T-helper 17 cell (primary cell): ENCODE data around the gene LRP8. TPM values are rescaled to one million over a fixed set of nuclear protein-coding genes. Genes with fewer than 3 reads are reported as not detected.
"Not testable (repeated sequence)": the region's sequence is repeated elsewhere in the genome, so short reads cannot be mapped to it uniquely, and the experiment has no call there.

Experiments
- ATAC-seq: fragments of 150-1000 bp; cut with Tn5 transposase; 2 replicates; pipeline ENCODE4 v1.10.0; 2021; ENCODE audit warnings: mild to moderate bottlenecking, moderate library complexity
- DNase-seq, 3 donors: peaks; one replicate each; pipeline versions ENCODE4 v3.0.0 to v3.0.0-alpha.2; 2020 to 2021
- H3K9me3 ChIP-seq: one replicate; pipeline ENCODE4 v1.7.0; 2013; ENCODE audit warnings: low read length, mild to moderate bottlenecking; ENCODE audit not compliant: control insufficient read depth, poor library complexity, severe bottlenecking
- H3K27ac Mint-ChIP-seq: one replicate; pipeline ENCODE4 v1.8.0; 2022; ENCODE audit warnings: mild to moderate bottlenecking, moderate library complexity, mixed read lengths
- H3K27me3 Mint-ChIP-seq: one replicate; pipeline ENCODE4 v1.8.0; 2022; ENCODE audit warnings: mixed read lengths
- H3K36me3 Mint-ChIP-seq: one replicate; pipeline ENCODE4 v1.8.0; 2022; ENCODE audit warnings: low read depth, mixed read lengths
- H3K4me1 Mint-ChIP-seq: one replicate; pipeline ENCODE4 v1.8.0; 2022; ENCODE audit warnings: mild to moderate bottlenecking, mixed read lengths
- H3K4me3 Mint-ChIP-seq: one replicate; pipeline ENCODE4 v1.8.0; 2022; ENCODE audit warnings: mild to moderate bottlenecking, moderate library complexity, mixed read lengths
- total RNA-seq, 4 donors: library from RNA in 2 of 4; stranded (reverse) in 2 of 4; gene quantifications; one replicate each; pipeline ENCODE4 v1.2.3 and lab custom pipeline; 2022 to 2026

The LRP8 gene
- total RNA-seq, 2 donors from 2014 or later = 15.1 to 18.6 TPM

- H3K4me3 Mint-ChIP-seq = no peak overlapping the region
- DNase-seq (no peak), ATAC-seq (no peak)
- no peaks in the 10 kb centered on the region for H3K9me3 ChIP-seq
- H3K27me3 Mint-ChIP-seq = no peaks in the 10 kb centered on the region
- H3K36me3 Mint-ChIP-seq = no peaks in the 10 kb centered on the region
- peaks cover 15% of the 10 kb centered on the region for H3K4me1 Mint-ChIP-seq
- H3K27ac Mint-ChIP-seq = no peak overlapping the region
These were observed 109.7 kb downstream of the LRP8 start for GRCh38 chr1:53218201-53218600.

GRCh38 chr1:53214376-53214940 is 113.4 kb downstream of the LRP8 start:
- DNase-seq (no peak), ATAC-seq (no peak)
- peaks cover 2% of the 10 kb centered on the region for H3K36me3 Mint-ChIP-seq
- no peak overlapping the region for H3K27ac Mint-ChIP-seq
- no peaks in the 10 kb centered on the region for H3K9me3 ChIP-seq
- no peak overlapping the region for H3K4me3 Mint-ChIP-seq
- peaks cover 6% of the 10 kb centered on the region for H3K4me1 Mint-ChIP-seq
- H3K27me3 Mint-ChIP-seq = no peaks in the 10 kb centered on the region

GRCh38 chr1:53210954-53211353 is 116.9 kb downstream of the LRP8 start:
- peaks cover 3% of the 10 kb centered on the region for H3K4me1 Mint-ChIP-seq
- DNase-seq (no peak), ATAC-seq (no peak)
- H3K4me3 Mint-ChIP-seq = no peak overlapping the region
- H3K27me3 Mint-ChIP-seq = no peaks in the 10 kb centered on the region
- no peak overlapping the region for H3K27ac Mint-ChIP-seq
- peaks cover 7% of the 10 kb centered on the region for H3K36me3 Mint-ChIP-seq
- H3K9me3 ChIP-seq = no peaks in the 10 kb centered on the region

GRCh38 chr1:53210352-53210751 is 117.5 kb downstream of the LRP8 start:
- Mint-ChIP-seq H3K27ac (no peak overlapping the region), H3K36me3 (peaks cover 7% of the 10 kb centered on the region), H3K4me3 (no peak overlapping the region), H3K4me1 (peaks cover 3% of the 10 kb centered on the region), H3K27me3 (no peaks in the 10 kb centered on the region)
- H3K9me3 ChIP-seq = no peaks in the 10 kb centered on the region
- no peak for ATAC-seq
- DNase-seq = no peak

GRCh38 chr1:53207726-53208125 is 120.1 kb downstream of the LRP8 start:
- Mint-ChIP-seq H3K36me3 (peaks cover 30% of the 10 kb centered on the region), H3K4me1 (peaks cover 7% of the 10 kb centered on the region), H3K27ac (no peak overlapping the region), H3K4me3 (no peak overlapping the region), H3K27me3 (no peaks in the 10 kb centered on the region)
- no peaks in the 10 kb centered on the region for H3K9me3 ChIP-seq
- DNase-seq (no peak), ATAC-seq (no peak)

GRCh38 chr1:53206735-53207379 is 121.0 kb downstream of the LRP8 start:
- Mint-ChIP-seq H3K4me1 (peaks cover 5% of the 10 kb centered on the region), H3K27me3 (no peaks in the 10 kb centered on the region), H3K27ac (no peak overlapping the region), H3K36me3 (peaks cover 31% of the 10 kb centered on the region), H3K4me3 (no peak overlapping the region)
- DNase-seq = no peak
- ATAC-seq = no peak
- H3K9me3 ChIP-seq = no peaks in the 10 kb centered on the region

GRCh38 chr1:53206083-53206685 is 121.7 kb downstream of the LRP8 start:
- H3K4me3 Mint-ChIP-seq, H3K4me1 Mint-ChIP-seq, ATAC-seq, DNase-seq, H3K27me3 Mint-ChIP-seq, H3K9me3 ChIP-seq: not testable (repeated sequence)
- Mint-ChIP-seq H3K27ac (peak overlapping the region; percentile 19), H3K36me3 (peaks cover 31% of the 10 kb centered on the region)

GRCh38 chr1:53205496-53205895 is 122.4 kb downstream of the LRP8 start:
- not testable (repeated sequence) for H3K27me3 Mint-ChIP-seq, DNase-seq, H3K9me3 ChIP-seq, H3K4me1 Mint-ChIP-seq, H3K4me3 Mint-ChIP-seq, ATAC-seq
- H3K27ac Mint-ChIP-seq = peak overlapping the region; percentile 19
- H3K36me3 Mint-ChIP-seq = peaks cover 33% of the 10 kb centered on the region

GRCh38 chr1:53203466-53203865 is 124.4 kb downstream of the LRP8 start:
- Mint-ChIP-seq H3K36me3 (peaks cover 33% of the 10 kb centered on the region), H3K27ac (peak overlapping the region; percentile 61), H3K4me1 (peaks cover 7% of the 10 kb centered on the region), H3K27me3 (no peaks in the 10 kb centered on the region), H3K4me3 (no peak overlapping the region)
- no peak for ATAC-seq
- H3K9me3 ChIP-seq = no peaks in the 10 kb centered on the region
- no peak for DNase-seq

- Mint-ChIP-seq H3K4me1 (peaks cover 23% of the 10 kb centered on the region), H3K27ac (peak overlapping the region; percentile 98), H3K27me3 (no peaks in the 10 kb centered on the region), H3K4me3 (peak overlapping the region; percentile 92), H3K36me3 (peaks cover 22% of the 10 kb centered on the region)
- no peak for DNase-seq
- H3K9me3 ChIP-seq = no peaks in the 10 kb centered on the region
- ATAC-seq = no peak
These were observed 129.6 kb downstream of the LRP8 start for GRCh38 chr1:53198241-53198651.

- peak overlapping the region; percentile 98 for H3K27ac Mint-ChIP-seq
- H3K4me1 Mint-ChIP-seq = peaks cover 23% of the 10 kb centered on the region
- no peaks in the 10 kb centered on the region for H3K27me3 Mint-ChIP-seq
These were observed 130.3 kb downstream of the LRP8 start for GRCh38 chr1:53197291-53198200.

GRCh38 chr1:53196485-53197290 is 131.2 kb downstream of the LRP8 start, which contains the start of gene CPT2:
Gene CPT2, plus strand, starts transcription at chr1:53196824. Its CDS starts 120 bp downstream, at chr1:53196944.
- peaks cover 23% of the 10 kb centered on the region for H3K4me1 Mint-ChIP-seq
- peak; percentile 96 for ATAC-seq
- no peaks in the 10 kb centered on the region for H3K27me3 Mint-ChIP-seq
- peaks cover 15% of the 10 kb centered on the region for H3K36me3 Mint-ChIP-seq
- H3K4me3 Mint-ChIP-seq = peak within 1 kb of the TSS; percentile 92
- H3K27ac Mint-ChIP-seq = peak within 1 kb of the TSS; percentile 98
- H3K9me3 ChIP-seq = peaks cover 3% of the 10 kb centered on the region
- DNase-seq = peak; percentile 75 to 88 (median 84)

More at GRCh38 chr1:53197291-53198200, 130.3 kb downstream of the LRP8 start:
- DNase-seq (no peak), ATAC-seq (no peak)
- Mint-ChIP-seq H3K4me3 (peak overlapping the region; percentile 92), H3K36me3 (peaks cover 16% of the 10 kb centered on the region)
- peaks cover 3% of the 10 kb centered on the region for H3K9me3 ChIP-seq
